ENCODE measurements around the gene SPARCL1.
"Not testable (repeated sequence)": the region's sequence is repeated elsewhere in the genome, so short reads cannot be mapped to it uniquely, and the experiment has no call there.

The SPARCL1 gene

GRCh38 chr4:87433342-87433741 is 95.8 kb downstream of the SPARCL1 start:
- DNase-seq, result no peak

- no peak for DNase-seq
Measured at GRCh38 chr4:87430038-87430437, 99.1 kb downstream of the SPARCL1 start.

GRCh38 chr4:87428979-87429378 is 100.2 kb downstream of the SPARCL1 start:
- DNase-seq, result no peak

GRCh38 chr4:87427518-87427868 is 101.7 kb downstream of the SPARCL1 start:
- no peak for DNase-seq

- no peak for DNase-seq
Measured at GRCh38 chr4:87426865-87427517, 102.2 kb downstream of the SPARCL1 start.

GRCh38 chr4:87425711-87426110 is 103.5 kb downstream of the SPARCL1 start:
- no peak for DNase-seq

GRCh38 chr4:87424099-87424543 is 105.1 kb downstream of the SPARCL1 start:
- DNase-seq, result not testable (repeated sequence)

All from NCI-H1930 (cell line).